ENCODE results near the gene DLST.

Gene DLST

GRCh38 chr14:74915826-74916225, 34.1 kb downstream of the DLST start:
- no peak overlapping the region for H3K4me3 ChIP-seq (ENCODE audit: low read depth, low read length)
- H3K9me3 ChIP-seq (ENCODE audit: control insufficient read depth, insufficient read depth, low read depth, low read length) = no peaks in the 10 kb centered on the region
- TF ChIP-seq HIC1 (tag by site-specific recombination; IDR thresholded peaks at IDR 0.05) (0 out of 2 replicates have a peak, but pooled peaks have one; percentile 24), ZNF544 (tag by site-specific recombination; IDR thresholded peaks at IDR 0.05) (0 out of 2 replicates have a peak, but pooled peaks have one; percentile 32), IKZF3 (tag by site-specific recombination; IDR thresholded peaks at IDR 0.05) (no peak)
- H3K27ac ChIP-seq (ENCODE audit: extremely low read depth, low read depth, low read length) = no peak overlapping the region
- ChIA-PET POLR2A (no interaction called here), CTCF (interaction anchor here (0.6 to 1.6 kb wide), 2 partner anchors 55 to 172 kb away, joined by 3 read pairs; no protein-coding TSS in a partner anchor)
- peaks cover 0 to 8% of the 10 kb centered on the region in 2 experiments; a peak in 2 of 3 replicates for H3K36me3 ChIP-seq (ENCODE audit: control insufficient read depth in 2 of 2, insufficient read depth in 1 of 2, low read length in 2 of 2)
- H3K4me1 ChIP-seq (ENCODE audit: control insufficient read depth, insufficient read depth, low read length) = no peaks in the 10 kb centered on the region

GRCh38 chr14:74917178-74917543, 35.4 kb downstream of the DLST start:
- Histone ChIP-seq H3K4me3 (ENCODE audit: low read depth, low read length) (no peak overlapping the region), H3K27ac (ENCODE audit: extremely low read depth, low read depth, low read length) (no peak overlapping the region), H3K36me3 (ENCODE audit: control insufficient read depth in 2 of 2, insufficient read depth in 1 of 2, low read length in 2 of 2) (peaks cover 0 to 8% of the 10 kb centered on the region in 2 experiments; a peak in 1 of 3 replicates), H3K9me3 (ENCODE audit: control insufficient read depth, insufficient read depth, low read depth, low read length) (no peaks in the 10 kb centered on the region), H3K4me1 (ENCODE audit: control insufficient read depth, insufficient read depth, low read length) (no peaks in the 10 kb centered on the region)
- CTCF ChIA-PET = interaction anchor here (0.6 to 2.7 kb wide), 4 partner anchors 11 to 171 kb away, joined by 4 to 14 read pairs (median 5); no protein-coding TSS in a partner anchor
- no peak for TF ChIP-seq ZNF449 (tag by site-specific recombination; IDR thresholded peaks at IDR 0.05)
- TF ChIP-seq ZBTB49 (tag by site-specific recombination; IDR thresholded peaks at IDR 0.05; ENCODE audit: low read depth) = no peak
- TF ChIP-seq ZSCAN16 (tag by site-specific recombination; IDR thresholded peaks at IDR 0.05) = no peak
- no peak for TF ChIP-seq SCRT2 (tag by site-specific recombination; IDR thresholded peaks at IDR 0.05)
- TF ChIP-seq ZNF140 (tag by site-specific recombination; IDR thresholded peaks at IDR 0.05) = no peak
- no peak for TF ChIP-seq ZNF621 (tag by site-specific recombination; IDR thresholded peaks at IDR 0.05)
- no peak for TF ChIP-seq ZNF423 (tag by site-specific recombination; IDR thresholded peaks at IDR 0.05)
- no peak for TF ChIP-seq ZBTB20 (tag by site-specific recombination; IDR thresholded peaks at IDR 0.05)
- no peak for TF ChIP-seq SP2 (tag by site-specific recombination; IDR thresholded peaks at IDR 0.05)
- POLR2A ChIA-PET = no interaction called here

GRCh38 chr14:74917646-74918081, 35.9 kb downstream of the DLST start:
- peaks cover 0 to 8% of the 10 kb centered on the region in 2 experiments; a peak in 1 of 3 replicates for H3K36me3 ChIP-seq (ENCODE audit: control insufficient read depth in 2 of 2, insufficient read depth in 1 of 2, low read length in 2 of 2)
- ChIA-PET POLR2A (no interaction called here), CTCF (interaction anchor here (0.6 to 2.7 kb wide), 4 partner anchors 12 to 171 kb away, joined by 4 to 14 read pairs (median 5); no protein-coding TSS in a partner anchor)
- H3K4me3 ChIP-seq (ENCODE audit: low read depth, low read length) = no peak overlapping the region
- no peak overlapping the region for H3K27ac ChIP-seq (ENCODE audit: extremely low read depth, low read depth, low read length)
- no peaks in the 10 kb centered on the region for H3K4me1 ChIP-seq (ENCODE audit: control insufficient read depth, insufficient read depth, low read length)
- H3K9me3 ChIP-seq (ENCODE audit: control insufficient read depth, insufficient read depth, low read depth, low read length) = no peaks in the 10 kb centered on the region
- TF ChIP-seq ZNF555 (tag by site-specific recombination; conservative IDR thresholded peaks at IDR 0.05) (no peak), ZFP37 (tag by site-specific recombination; IDR thresholded peaks at IDR 0.05) (no peak), ZNF169 (tag by site-specific recombination; IDR thresholded peaks at IDR 0.05) (no peak), ZFHX2 (tag by site-specific recombination; conservative IDR thresholded peaks at IDR 0.05) (no peak), KLF7 (tag by site-specific recombination; IDR thresholded peaks at IDR 0.05; ENCODE audit: borderline replicate concordance) (no peak), ZNF785 (tag by site-specific recombination; IDR thresholded peaks at IDR 0.05) (no peak), PBX3 (CRISPR knock-in tag; IDR thresholded peaks at IDR 0.05) (no peak), SALL2 (tag by site-specific recombination; IDR thresholded peaks at IDR 0.05; ENCODE audit: borderline replicate concordance) (no peak), ZNF362 (tag by site-specific recombination; IDR thresholded peaks at IDR 0.05) (no peak), ZNF138 (tag by site-specific recombination; IDR thresholded peaks at IDR 0.05; ENCODE audit: borderline replicate concordance) (no peak), GLIS2 (tag by site-specific recombination; IDR thresholded peaks at IDR 0.05) (no peak), ZBTB48 (tag by site-specific recombination; IDR thresholded peaks at IDR 0.05) (no peak)
